Measurements from ENCODE around the gene GALNT13. TPM values are rescaled to one million over a fixed set of nuclear protein-coding genes. Genes with fewer than 3 reads are reported as not detected.

Gene GALNT13
- total RNA-seq, 1 donor from 2014 or later, result 0.52 TPM

- no peak for TF ChIP-seq CTCF (conservative IDR thresholded peaks at IDR 0.05; ENCODE audit: low read depth, low read length)
- H3K4me3 ChIP-seq (ENCODE audit: low read depth, low read length), result no peak overlapping the region
- no peak for DNase-seq (ENCODE audit: low read depth)
These were observed 529.0 kb downstream of the GALNT13 start for GRCh38 chr2:154400563-154401290.

- no peak for DNase-seq (ENCODE audit: low read depth)
These were observed 530.5 kb downstream of the GALNT13 start for GRCh38 chr2:154402213-154402612.

GRCh38 chr2:154403242-154403790, 531.6 kb downstream of the GALNT13 start:
- TF ChIP-seq CTCF (conservative IDR thresholded peaks at IDR 0.05; ENCODE audit: low read depth, low read length), result no peak
- no peak overlapping the region for H3K4me3 ChIP-seq (ENCODE audit: low read depth, low read length)
- no peak for DNase-seq (ENCODE audit: low read depth)

More at GRCh38 chr2:154402213-154402612, 530.5 kb downstream of the GALNT13 start:
- peak; percentile 67 for TF ChIP-seq CTCF (conservative IDR thresholded peaks at IDR 0.05; ENCODE audit: low read depth, low read length)
- H3K4me3 ChIP-seq (ENCODE audit: low read depth, low read length), result no peak overlapping the region

- DNase-seq (ENCODE audit: low read depth), result no peak
- H3K4me3 ChIP-seq (ENCODE audit: low read depth, low read length), result no peak overlapping the region
- no peak for TF ChIP-seq CTCF (conservative IDR thresholded peaks at IDR 0.05; ENCODE audit: low read depth, low read length)
These were observed 537.1 kb downstream of the GALNT13 start for GRCh38 chr2:154408786-154409185.

GRCh38 chr2:154422251-154422650, 550.5 kb downstream of the GALNT13 start:
- H3K4me3 ChIP-seq (ENCODE audit: low read depth, low read length), result no peak overlapping the region
- DNase-seq (ENCODE audit: low read depth), result no peak
- no peak for TF ChIP-seq CTCF (conservative IDR thresholded peaks at IDR 0.05; ENCODE audit: low read depth, low read length)

- no peak for TF ChIP-seq CTCF (conservative IDR thresholded peaks at IDR 0.05; ENCODE audit: low read depth, low read length)
- no peak overlapping the region for H3K4me3 ChIP-seq (ENCODE audit: low read depth, low read length)
- no peak for DNase-seq (ENCODE audit: low read depth)
These were observed 554.3 kb downstream of the GALNT13 start for GRCh38 chr2:154425994-154426393.

GRCh38 chr2:154427453-154427852, 555.7 kb downstream of the GALNT13 start:
- H3K4me3 ChIP-seq (ENCODE audit: low read depth, low read length), result no peak overlapping the region
- no peak for TF ChIP-seq CTCF (conservative IDR thresholded peaks at IDR 0.05; ENCODE audit: low read depth, low read length)
- DNase-seq (ENCODE audit: low read depth), result no peak
